ENCODE results near the gene HYKK. TPM values are rescaled to one million over a fixed set of nuclear protein-coding genes. Genes with fewer than 3 reads are reported as not detected.
"Not testable (repeated sequence)": the region's sequence is repeated elsewhere in the genome, so short reads cannot be mapped to it uniquely, and the experiment has no call there.

HYKK gene
- total RNA-seq, 1 experiment from 2014 or later, result not detected

DNA sequence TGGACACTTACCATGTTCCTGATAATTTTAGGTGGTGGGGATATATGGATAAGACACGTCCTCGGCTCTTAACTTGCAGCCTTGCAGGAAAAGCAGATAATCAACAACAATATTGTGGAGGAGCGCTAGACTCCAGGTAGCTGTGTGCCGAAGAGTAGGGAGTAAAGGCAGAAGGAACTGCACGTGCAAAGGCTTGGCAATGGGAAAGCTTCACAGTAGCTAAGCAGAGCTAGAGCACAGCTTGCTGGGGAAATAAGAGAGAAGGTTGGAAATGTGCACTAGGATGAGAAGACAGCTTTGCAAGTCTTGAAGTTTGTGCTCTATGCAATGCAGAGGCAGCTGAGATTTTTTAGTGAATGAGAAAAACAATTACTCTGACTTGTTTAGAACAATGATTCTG, 45.2 kb downstream of the HYKK start:
- Histone ChIP-seq H3K36me3 (ENCODE audit: insufficient read depth, low read length, poor library complexity, severe bottlenecking) (peaks cover 35% of the 10 kb centered on the region), H3K27me3 (replicated peaks; ENCODE audit: insufficient read depth, low read depth, low read length, poor library complexity) (no peaks in the 10 kb centered on the region), H3K4me3 (ENCODE audit: low read depth, low read length, poor library complexity, severe bottlenecking) (no peak overlapping the region), H3K27ac (ENCODE audit: low read depth, low read length, poor library complexity, severe bottlenecking) (no peak overlapping the region), H3K9me3 (ENCODE audit: low read depth, low read length, poor library complexity, severe bottlenecking) (no peaks in the 10 kb centered on the region), H3K4me1 (ENCODE audit: insufficient read depth, low read length, poor library complexity, severe bottlenecking) (no peaks in the 10 kb centered on the region)
- ChIA-PET CTCF (no interaction called here), POLR2A (ENCODE audit: low non-redundant PET) (no interaction called here)
- no TSS peak for BruUV-seq (replicated peaks)
- TF ChIP-seq, protein P1, sequence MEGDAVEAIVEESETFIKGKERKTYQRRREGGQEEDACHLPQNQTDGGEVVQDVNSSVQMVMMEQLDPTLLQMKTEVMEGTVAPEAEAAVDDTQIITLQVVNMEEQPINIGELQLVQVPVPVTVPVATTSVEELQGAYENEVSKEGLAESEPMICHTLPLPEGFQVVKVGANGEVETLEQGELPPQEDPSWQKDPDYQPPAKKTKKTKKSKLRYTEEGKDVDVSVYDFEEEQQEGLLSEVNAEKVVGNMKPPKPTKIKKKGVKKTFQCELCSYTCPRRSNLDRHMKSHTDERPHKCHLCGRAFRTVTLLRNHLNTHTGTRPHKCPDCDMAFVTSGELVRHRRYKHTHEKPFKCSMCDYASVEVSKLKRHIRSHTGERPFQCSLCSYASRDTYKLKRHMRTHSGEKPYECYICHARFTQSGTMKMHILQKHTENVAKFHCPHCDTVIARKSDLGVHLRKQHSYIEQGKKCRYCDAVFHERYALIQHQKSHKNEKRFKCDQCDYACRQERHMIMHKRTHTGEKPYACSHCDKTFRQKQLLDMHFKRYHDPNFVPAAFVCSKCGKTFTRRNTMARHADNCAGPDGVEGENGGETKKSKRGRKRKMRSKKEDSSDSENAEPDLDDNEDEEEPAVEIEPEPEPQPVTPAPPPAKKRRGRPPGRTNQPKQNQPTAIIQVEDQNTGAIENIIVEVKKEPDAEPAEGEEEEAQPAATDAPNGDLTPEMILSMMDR (conservative IDR thresholded peaks at IDR 0.05; ENCODE audit: low read depth, low read length), result no peak
- no peak for TF ChIP-seq EZH2 (IDR thresholded peaks at IDR 0.05; ENCODE audit: borderline replicate concordance, low read depth, low read length, poor library complexity, severe bottlenecking)
- intact Hi-C loops (cut with micrococcal nuclease; ENCODE audit: unreplicated experiment), result no loop called here
- DNase-seq (ENCODE audit: low spot score), result no peak

DNA sequence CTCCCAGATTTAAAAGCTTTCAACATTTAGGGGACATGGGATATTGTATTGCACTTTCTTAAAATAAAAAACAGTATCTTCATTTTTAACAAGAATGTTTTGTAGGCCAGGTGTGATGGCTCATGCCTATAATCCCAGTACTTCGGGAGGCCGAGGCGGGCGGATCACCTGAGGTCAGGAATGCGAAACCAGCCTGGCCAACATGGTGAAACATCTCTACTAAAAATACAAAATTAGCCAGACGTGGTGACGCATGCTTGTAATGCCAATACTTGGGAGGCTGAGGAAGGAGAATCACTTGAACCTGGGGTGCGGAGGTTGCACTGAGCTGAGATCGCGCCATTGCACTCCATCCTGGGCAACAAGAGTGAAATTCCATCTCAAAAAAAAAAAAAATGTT, 52.8 kb downstream of the HYKK start:
- H3K4me3 ChIP-seq (ENCODE audit: low read depth, low read length, poor library complexity, severe bottlenecking); H3K27me3 ChIP-seq (replicated peaks; ENCODE audit: insufficient read depth, low read depth, low read length, poor library complexity); BruUV-seq (replicated peaks); H3K4me1 ChIP-seq (ENCODE audit: insufficient read depth, low read length, poor library complexity, severe bottlenecking); H3K36me3 ChIP-seq (ENCODE audit: insufficient read depth, low read length, poor library complexity, severe bottlenecking); CTCF ChIA-PET; DNase-seq (ENCODE audit: low spot score); H3K9me3 ChIP-seq (ENCODE audit: low read depth, low read length, poor library complexity, severe bottlenecking); H3K27ac ChIP-seq (ENCODE audit: low read depth, low read length, poor library complexity, severe bottlenecking); POLR2A ChIA-PET (ENCODE audit: low non-redundant PET): not testable (repeated sequence)
- intact Hi-C loops (cut with micrococcal nuclease; ENCODE audit: unreplicated experiment), result loop anchor here (10.0 kb wide), 1 partner anchor 255 kb away; no protein-coding TSS in a partner anchor

DNA sequence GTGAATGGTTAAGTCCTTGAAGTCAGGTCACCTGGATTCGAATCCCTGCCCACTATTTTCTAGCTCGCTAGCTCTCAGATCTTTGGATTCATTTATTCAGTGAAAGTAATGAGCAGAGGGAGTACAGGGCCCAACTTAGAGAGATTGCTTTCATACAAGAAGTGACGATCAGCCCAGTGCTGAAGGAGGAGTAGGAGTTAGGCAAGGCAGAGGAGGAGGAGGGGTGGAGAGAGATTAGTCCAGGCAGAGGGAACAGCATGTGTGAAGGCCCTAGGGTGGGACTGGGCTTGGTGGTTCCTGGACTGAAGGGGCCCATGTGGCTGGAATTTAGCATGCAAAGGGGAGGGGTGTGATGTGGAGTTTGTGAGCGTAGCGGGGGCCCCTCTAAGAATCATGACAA, 54.1 kb downstream of the HYKK start:
- Histone ChIP-seq H3K4me3 (ENCODE audit: low read depth, low read length, poor library complexity, severe bottlenecking) (no peak overlapping the region), H3K9me3 (ENCODE audit: low read depth, low read length, poor library complexity, severe bottlenecking) (no peaks in the 10 kb centered on the region), H3K27ac (ENCODE audit: low read depth, low read length, poor library complexity, severe bottlenecking) (no peak overlapping the region), H3K36me3 (ENCODE audit: insufficient read depth, low read length, poor library complexity, severe bottlenecking) (no peaks in the 10 kb centered on the region), H3K27me3 (replicated peaks; ENCODE audit: insufficient read depth, low read depth, low read length, poor library complexity) (no peaks in the 10 kb centered on the region), H3K4me1 (ENCODE audit: insufficient read depth, low read length, poor library complexity, severe bottlenecking) (peaks cover 5% of the 10 kb centered on the region)
- BruUV-seq (replicated peaks), result no TSS peak
- ChIA-PET POLR2A (ENCODE audit: low non-redundant PET) (no interaction called here), CTCF (no interaction called here)
- intact Hi-C loops (cut with micrococcal nuclease; ENCODE audit: unreplicated experiment), result loop anchor here (10.0 kb wide), 1 partner anchor 257 kb away; no protein-coding TSS in a partner anchor
- no peak for DNase-seq (ENCODE audit: low spot score)
- TF ChIP-seq EZH2 (IDR thresholded peaks at IDR 0.05; ENCODE audit: borderline replicate concordance, low read depth, low read length, poor library complexity, severe bottlenecking), result no peak
- TF ChIP-seq, protein P1 (conservative IDR thresholded peaks at IDR 0.05; ENCODE audit: low read depth, low read length), result no peak

DNA sequence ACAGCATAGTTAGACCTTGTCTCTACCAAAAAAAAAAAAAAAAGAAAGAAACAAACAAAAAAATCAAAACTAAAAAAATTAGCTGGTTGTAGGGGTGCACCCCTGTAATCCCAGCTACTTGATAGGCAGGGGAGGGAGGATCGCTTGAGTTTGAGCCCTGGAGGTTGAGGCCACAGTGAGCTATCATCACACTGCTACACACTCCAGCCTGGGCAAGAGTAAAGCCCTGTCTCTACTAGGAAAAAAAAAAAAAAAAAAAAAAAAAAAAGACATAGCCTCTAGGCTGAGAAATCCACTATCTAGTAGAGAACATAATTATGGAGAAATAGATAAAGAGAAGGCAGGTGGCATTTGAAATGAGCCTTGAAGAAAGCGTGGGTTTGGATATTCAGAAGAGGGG, 55.7 kb downstream of the HYKK start:
- Histone ChIP-seq H3K4me3 (ENCODE audit: low read depth, low read length, poor library complexity, severe bottlenecking) (no peak overlapping the region), H3K4me1 (ENCODE audit: insufficient read depth, low read length, poor library complexity, severe bottlenecking) (peaks cover 12% of the 10 kb centered on the region), H3K27me3 (replicated peaks; ENCODE audit: insufficient read depth, low read depth, low read length, poor library complexity) (no peaks in the 10 kb centered on the region), H3K9me3 (ENCODE audit: low read depth, low read length, poor library complexity, severe bottlenecking) (no peaks in the 10 kb centered on the region), H3K36me3 (ENCODE audit: insufficient read depth, low read length, poor library complexity, severe bottlenecking) (no peaks in the 10 kb centered on the region), H3K27ac (ENCODE audit: low read depth, low read length, poor library complexity, severe bottlenecking) (no peak overlapping the region)
- ChIA-PET CTCF (no interaction called here), POLR2A (ENCODE audit: low non-redundant PET) (interaction anchor here (0.7 kb wide), 1 partner anchor 35 kb away, joined by 8 read pairs; no protein-coding TSS in a partner anchor)
- intact Hi-C loops (cut with micrococcal nuclease; ENCODE audit: unreplicated experiment), result loop anchor here (10.0 kb wide), 1 partner anchor 258 kb away; no protein-coding TSS in a partner anchor
- TF ChIP-seq, protein P1 (conservative IDR thresholded peaks at IDR 0.05; ENCODE audit: low read depth, low read length), result no peak
- no peak for TF ChIP-seq EZH2 (IDR thresholded peaks at IDR 0.05; ENCODE audit: borderline replicate concordance, low read depth, low read length, poor library complexity, severe bottlenecking)
- no peak for DNase-seq (ENCODE audit: low spot score)
- BruUV-seq (replicated peaks), result no TSS peak

Measured in A673 (cell line).